ENCODE measurements around the gene GPR146. TPM values are rescaled to one million over a fixed set of nuclear protein-coding genes. Genes with fewer than 3 reads are reported as not detected.

The GPR146 gene
- total and polyA plus RNA-seq, 2 of the 13 experiments (the other 11 are each of a cell fraction or from before 2014, with no cell fraction given), result 2.0 to 15.9 TPM

DNA sequence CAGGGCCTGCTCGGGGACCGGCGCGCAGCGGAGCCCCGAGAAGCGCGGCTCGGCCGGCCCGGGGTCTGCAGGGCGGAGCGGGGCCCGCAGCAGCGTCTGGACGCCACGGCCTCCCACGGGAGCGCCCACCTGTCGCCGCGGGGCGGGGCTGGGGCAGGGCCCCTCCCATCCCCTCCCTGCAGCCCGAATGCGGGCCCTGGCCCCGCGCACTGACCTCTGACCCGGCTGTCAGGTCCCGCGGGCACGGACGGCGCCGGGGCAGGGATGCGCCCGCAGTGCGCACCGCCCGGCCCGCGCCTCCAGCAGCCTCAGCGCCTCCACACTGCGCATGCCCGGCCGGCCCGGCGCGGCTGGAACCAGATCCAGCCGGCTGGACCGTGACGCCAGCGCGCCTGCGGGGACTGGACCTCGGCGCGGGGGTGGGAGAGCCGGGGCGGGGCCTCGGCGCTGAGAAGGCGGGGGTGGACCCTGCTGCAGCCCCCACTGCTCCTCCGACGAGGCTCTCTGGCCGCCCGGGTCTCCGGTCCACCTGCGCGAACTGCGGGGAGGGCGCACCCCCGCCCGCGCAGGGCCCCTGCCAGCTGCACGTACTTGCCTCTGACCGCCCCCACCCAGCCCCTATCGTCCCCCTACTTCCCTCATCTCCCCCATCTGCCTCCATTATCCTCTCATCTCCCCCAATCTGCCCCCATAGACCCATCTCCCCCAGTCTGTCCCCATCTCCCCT lies 16.1 kb upstream of the GPR146 start (continued):
- TF ChIP-seq, protein P1, sequence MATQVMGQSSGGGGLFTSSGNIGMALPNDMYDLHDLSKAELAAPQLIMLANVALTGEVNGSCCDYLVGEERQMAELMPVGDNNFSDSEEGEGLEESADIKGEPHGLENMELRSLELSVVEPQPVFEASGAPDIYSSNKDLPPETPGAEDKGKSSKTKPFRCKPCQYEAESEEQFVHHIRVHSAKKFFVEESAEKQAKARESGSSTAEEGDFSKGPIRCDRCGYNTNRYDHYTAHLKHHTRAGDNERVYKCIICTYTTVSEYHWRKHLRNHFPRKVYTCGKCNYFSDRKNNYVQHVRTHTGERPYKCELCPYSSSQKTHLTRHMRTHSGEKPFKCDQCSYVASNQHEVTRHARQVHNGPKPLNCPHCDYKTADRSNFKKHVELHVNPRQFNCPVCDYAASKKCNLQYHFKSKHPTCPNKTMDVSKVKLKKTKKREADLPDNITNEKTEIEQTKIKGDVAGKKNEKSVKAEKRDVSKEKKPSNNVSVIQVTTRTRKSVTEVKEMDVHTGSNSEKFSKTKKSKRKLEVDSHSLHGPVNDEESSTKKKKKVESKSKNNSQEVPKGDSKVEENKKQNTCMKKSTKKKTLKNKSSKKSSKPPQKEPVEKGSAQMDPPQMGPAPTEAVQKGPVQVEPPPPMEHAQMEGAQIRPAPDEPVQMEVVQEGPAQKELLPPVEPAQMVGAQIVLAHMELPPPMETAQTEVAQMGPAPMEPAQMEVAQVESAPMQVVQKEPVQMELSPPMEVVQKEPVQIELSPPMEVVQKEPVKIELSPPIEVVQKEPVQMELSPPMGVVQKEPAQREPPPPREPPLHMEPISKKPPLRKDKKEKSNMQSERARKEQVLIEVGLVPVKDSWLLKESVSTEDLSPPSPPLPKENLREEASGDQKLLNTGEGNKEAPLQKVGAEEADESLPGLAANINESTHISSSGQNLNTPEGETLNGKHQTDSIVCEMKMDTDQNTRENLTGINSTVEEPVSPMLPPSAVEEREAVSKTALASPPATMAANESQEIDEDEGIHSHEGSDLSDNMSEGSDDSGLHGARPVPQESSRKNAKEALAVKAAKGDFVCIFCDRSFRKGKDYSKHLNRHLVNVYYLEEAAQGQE (IDR thresholded peaks at IDR 0.05; ENCODE audit: borderline replicate concordance in 1 of 2, low read depth in 1 of 2, low read length in 2 of 2), result no peak
- TF ChIP-seq TAF15 (IDR thresholded peaks at IDR 0.05; ENCODE audit: low read depth, low read length, poor library complexity, severe bottlenecking), result no peak
- TF ChIP-seq, protein P2, sequence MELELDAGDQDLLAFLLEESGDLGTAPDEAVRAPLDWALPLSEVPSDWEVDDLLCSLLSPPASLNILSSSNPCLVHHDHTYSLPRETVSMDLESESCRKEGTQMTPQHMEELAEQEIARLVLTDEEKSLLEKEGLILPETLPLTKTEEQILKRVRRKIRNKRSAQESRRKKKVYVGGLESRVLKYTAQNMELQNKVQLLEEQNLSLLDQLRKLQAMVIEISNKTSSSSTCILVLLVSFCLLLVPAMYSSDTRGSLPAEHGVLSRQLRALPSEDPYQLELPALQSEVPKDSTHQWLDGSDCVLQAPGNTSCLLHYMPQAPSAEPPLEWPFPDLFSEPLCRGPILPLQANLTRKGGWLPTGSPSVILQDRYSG (CRISPR knock-in tag; IDR thresholded peaks at IDR 0.05), result no peak
- TF ChIP-seq, protein P3, sequence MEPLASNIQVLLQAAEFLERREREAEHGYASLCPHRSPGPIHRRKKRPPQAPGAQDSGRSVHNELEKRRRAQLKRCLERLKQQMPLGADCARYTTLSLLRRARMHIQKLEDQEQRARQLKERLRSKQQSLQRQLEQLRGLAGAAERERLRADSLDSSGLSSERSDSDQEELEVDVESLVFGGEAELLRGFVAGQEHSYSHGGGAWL (CRISPR knock-in tag; IDR thresholded peaks at IDR 0.05), result no peak
- TF ChIP-seq MAZ (IDR thresholded peaks at IDR 0.05; ENCODE audit: borderline replicate concordance, low read depth, low read length), result peak; percentile 80; the same call in 1 of the 2 replicates
- TF ChIP-seq MAZ (CRISPR knock-in tag; IDR thresholded peaks at IDR 0.05; ENCODE audit: low read depth), result peak; percentile 22; the same call in 1 of the 2 replicates
- TF ChIP-seq, protein P4, sequence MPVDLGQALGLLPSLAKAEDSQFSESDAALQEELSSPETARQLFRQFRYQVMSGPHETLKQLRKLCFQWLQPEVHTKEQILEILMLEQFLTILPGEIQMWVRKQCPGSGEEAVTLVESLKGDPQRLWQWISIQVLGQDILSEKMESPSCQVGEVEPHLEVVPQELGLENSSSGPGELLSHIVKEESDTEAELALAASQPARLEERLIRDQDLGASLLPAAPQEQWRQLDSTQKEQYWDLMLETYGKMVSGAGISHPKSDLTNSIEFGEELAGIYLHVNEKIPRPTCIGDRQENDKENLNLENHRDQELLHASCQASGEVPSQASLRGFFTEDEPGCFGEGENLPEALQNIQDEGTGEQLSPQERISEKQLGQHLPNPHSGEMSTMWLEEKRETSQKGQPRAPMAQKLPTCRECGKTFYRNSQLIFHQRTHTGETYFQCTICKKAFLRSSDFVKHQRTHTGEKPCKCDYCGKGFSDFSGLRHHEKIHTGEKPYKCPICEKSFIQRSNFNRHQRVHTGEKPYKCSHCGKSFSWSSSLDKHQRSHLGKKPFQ (CRISPR knock-in tag; IDR thresholded peaks at IDR 0.05; ENCODE audit: insufficient replicate concordance), result no peak
- no peak for TF ChIP-seq KLF11 (CRISPR knock-in tag; IDR thresholded peaks at IDR 0.05)
- no peak for TF ChIP-seq ZFP41 (CRISPR knock-in tag; IDR thresholded peaks at IDR 0.05; ENCODE audit: borderline replicate concordance)
- no peak for TF ChIP-seq ERF (CRISPR knock-in tag; IDR thresholded peaks at IDR 0.05)
- TF ChIP-seq PHF8 (CRISPR knock-in tag; IDR thresholded peaks at IDR 0.05), result peak; percentile 15; the same call in 1 of the 2 replicates
- TF ChIP-seq ZNF432 (CRISPR knock-in tag; IDR thresholded peaks at IDR 0.05; ENCODE audit: borderline replicate concordance), result no peak
- TF ChIP-seq CCDC6 (CRISPR knock-in tag; IDR thresholded peaks at IDR 0.05), result no peak
- no peak for TF ChIP-seq ZNF670 (CRISPR knock-in tag; IDR thresholded peaks at IDR 0.05; ENCODE audit: borderline replicate concordance)
- TF ChIP-seq ZNF607 (CRISPR knock-in tag; IDR thresholded peaks at IDR 0.05; ENCODE audit: borderline replicate concordance), result no peak
- TF ChIP-seq HMGA1 (CRISPR knock-in tag; conservative IDR thresholded peaks at IDR 0.05), result no peak
- TF ChIP-seq ZFP90 (CRISPR knock-in tag; IDR thresholded peaks at IDR 0.05; ENCODE audit: borderline replicate concordance), result no peak
- TF ChIP-seq RFXAP (CRISPR knock-in tag; IDR thresholded peaks at IDR 0.05; ENCODE audit: borderline replicate concordance), result no peak
- peak; percentile 38; the same call in 1 of the 2 replicates for TF ChIP-seq HDAC1 (CRISPR knock-in tag; IDR thresholded peaks at IDR 0.05)
- TF ChIP-seq ZSCAN22 (CRISPR knock-in tag; IDR thresholded peaks at IDR 0.05), result no peak
- TF ChIP-seq ZNF746 (CRISPR knock-in tag; IDR thresholded peaks at IDR 0.05), result no peak; the same call in 1 of the 2 replicates
- no peak for TF ChIP-seq TEAD2 (CRISPR knock-in tag; IDR thresholded peaks at IDR 0.05)

All from HepG2 (cell line).